Stimulated activated CD4-positive, alpha-beta T cell treated with anti-CD3 and anti-CD28 coated beads, TNF-alpha, amount 100 ng/mL, for 48 hours (primary cell): Measurements from ENCODE around the gene CBX3.
"Not testable (repeated sequence)": the region's sequence is repeated elsewhere in the genome, so short reads cannot be mapped to it uniquely, and the experiment has no call there.

Source experiments
- DNase-seq, 3 donors: peaks; one replicate each; pipeline ENCODE4 v3.0.0-alpha.2; 2020; ENCODE audit warnings: low read depth in 3 of 3

Gene CBX3

GRCh38 chr7:26201247-26202018 lies at the start of gene CBX3:
Gene CBX3 (plus strand): TSS chr7:26201745. CDS start chr7:26202999, 1,254 bp downstream.
- DNase-seq = peak; percentile 80 to 89 (median 89)

DNA sequence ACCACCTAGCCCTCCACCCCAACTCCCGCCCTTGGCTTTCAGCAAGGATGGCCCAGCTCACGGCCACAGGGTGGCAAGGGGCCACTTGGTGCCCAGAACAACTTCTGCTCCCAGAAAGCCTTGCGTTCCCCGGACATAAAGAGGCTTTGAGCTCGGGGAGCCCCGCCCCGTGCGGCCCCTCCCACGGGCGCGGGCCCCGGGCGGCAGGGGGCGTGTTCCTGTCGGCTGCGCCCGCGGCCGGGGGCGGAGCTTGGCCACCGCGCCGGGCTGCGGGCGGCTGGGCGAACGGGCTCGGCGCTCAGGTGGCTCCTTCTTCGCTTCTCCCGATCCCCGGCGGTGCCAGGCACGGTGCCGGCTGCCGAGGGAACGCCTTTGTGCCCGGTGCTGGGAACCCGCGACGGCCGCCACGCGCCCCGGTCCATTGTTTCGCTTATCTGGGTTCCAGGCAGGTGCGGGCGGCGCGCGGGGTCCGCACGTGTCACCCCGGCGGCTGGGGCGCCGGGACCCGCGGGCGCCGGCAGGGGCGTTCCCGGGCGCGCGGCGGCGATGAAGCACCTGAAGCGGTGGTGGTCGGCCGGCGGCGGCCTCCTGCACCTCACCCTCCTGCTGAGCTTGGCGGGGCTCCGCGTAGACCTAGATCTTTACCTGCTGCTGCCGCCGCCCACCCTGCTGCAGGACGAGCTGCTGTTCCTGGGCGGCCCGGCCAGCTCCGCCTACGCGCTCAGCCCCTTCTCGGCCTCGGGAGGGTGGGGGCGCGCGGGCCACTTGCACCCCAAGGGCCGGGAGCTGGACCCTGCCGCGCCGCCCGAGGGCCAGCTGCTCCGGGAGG lies 49.4 kb upstream of the CBX3 start, which contains the start of gene NFE2L3:
Gene NFE2L3 (plus strand): TSS at position 246 of the 829 bp plus-strand sequence. CDS start 301 bp downstream, at position 547.
- peak; percentile 64 to 80 (median 73) for DNase-seq

DNA sequence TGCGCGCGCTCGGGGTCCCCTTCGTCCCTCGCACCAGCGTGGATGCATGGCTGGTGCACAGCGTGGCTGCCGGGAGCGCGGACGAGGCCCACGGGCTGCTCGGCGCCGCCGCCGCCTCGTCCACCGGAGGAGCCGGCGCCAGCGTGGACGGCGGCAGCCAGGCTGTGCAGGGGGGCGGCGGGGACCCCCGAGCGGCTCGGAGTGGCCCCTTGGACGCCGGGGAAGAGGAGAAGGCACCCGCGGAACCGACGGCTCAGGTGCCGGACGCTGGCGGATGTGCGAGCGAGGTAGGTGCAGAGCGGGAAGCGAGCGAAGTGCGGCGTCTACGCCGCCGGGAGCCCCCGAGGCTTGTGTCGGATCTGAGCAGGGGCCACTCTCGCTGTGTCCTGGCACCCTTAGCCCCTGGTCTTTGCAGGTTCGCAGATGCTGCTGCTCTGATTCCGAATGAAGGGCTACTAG lies 48.7 kb upstream of the CBX3 start:
- DNase-seq = not testable (repeated sequence)

DNA sequence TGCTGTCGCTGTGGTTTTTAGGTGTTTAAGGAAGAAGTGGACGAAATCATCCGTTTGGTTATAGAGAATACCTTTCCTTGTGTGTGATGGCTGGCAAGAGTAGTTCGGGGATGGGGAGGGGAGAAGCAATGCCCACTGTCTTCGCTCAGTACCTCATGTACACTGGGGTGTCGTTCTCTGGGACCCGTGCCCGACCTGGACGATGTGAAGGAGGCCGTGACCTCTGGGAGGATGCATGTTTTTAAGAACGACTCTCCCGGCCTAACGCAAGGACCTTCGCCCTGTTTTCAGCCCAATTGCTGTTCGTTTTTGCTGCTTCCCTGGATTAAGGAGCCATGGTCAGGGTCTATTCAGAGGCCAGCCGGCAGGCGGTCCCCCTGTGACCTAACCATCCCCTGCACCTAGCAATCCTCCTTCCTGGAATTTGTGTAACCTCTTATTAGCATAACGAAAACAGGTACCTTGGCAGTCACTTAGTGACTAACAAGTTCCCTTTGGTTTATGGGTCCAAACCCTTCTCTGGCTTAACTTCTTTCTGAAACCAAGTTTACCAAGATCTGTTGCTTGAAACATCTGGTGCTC lies 48.2 kb upstream of the CBX3 start:
- DNase-seq = peak in 1 of 3 donors; percentile 28

- peak in 1 of 3 donors; percentile 25 for DNase-seq
Measured at GRCh38 chr7:26153823-26154783, 47.4 kb upstream of the CBX3 start.

GRCh38 chr7:26155531-26156375 lies 45.8 kb upstream of the CBX3 start:
- DNase-seq = no peak

- peak in 1 of 3 donors; percentile 30 for DNase-seq
Measured at GRCh38 chr7:26156451-26157420, 44.8 kb upstream of the CBX3 start.

DNA sequence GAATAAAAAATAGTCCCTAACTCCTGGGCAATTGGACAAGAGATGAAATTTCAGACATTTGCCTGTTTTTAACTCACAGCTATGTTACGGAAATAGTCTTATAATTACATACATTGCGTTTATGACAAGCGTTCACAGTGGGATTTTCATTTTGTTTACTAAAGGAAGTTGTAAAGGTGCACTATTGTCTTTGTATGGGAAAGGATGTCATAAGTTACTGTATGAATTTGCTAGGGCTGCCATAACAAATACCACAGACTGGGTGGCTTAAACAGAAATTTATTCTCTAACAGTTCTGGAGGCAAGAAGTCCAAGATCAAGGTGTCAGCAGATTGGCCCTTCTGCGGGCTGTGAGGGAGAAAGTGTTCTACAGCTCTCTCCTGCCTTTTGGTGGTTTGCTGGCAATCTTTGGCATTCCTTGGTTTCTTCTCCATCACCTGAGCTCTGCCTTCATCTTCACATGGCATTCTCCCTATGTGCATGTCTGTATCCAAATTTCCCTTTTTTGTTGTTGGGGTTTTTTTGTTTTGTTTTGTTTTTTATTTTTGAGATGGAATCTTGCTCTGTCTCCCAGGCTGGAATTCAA lies 43.9 kb upstream of the CBX3 start:
- DNase-seq = no peak

DNA sequence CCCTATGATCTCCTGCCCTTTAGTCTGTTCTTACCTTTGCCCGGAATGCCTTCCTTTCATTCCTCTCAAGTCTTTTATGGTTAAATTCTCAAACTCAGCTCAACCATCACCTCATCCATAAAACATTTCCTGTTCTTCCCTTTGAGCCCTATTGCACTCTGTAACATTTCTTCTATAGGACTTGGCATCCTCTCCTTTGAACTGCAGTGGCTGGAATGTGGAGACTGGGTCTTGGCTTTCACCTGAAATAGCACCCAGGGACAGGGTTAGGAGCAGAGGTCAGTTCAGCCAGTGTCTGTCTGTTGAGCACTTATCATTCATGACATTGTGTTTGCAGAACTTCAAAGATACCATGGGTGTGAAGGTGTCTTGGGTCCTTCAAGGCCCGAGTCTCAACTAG lies 42.3 kb upstream of the CBX3 start:
- no peak for DNase-seq

GRCh38 chr7:26160896-26161295 lies 40.6 kb upstream of the CBX3 start:
- no peak for DNase-seq

DNA sequence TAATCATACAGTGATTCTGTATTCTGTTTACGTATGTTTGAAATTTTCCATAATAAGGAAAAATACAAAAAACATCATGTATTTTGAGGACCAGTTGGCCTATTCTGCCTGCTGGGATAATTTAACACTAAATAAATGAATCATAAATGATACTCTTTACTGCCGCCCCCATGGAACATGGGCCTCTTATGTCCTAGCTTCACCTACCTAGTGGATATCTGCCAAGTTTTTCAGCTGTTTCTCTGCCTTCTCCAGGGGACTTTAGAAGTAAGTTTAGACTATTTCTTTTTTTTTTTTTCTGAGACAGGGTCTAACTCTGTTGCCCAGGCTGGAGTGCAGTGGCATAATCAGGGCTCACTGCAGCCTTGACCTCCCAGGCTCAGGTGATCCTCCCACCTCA lies 39.1 kb upstream of the CBX3 start:
- DNase-seq = no peak

DNA sequence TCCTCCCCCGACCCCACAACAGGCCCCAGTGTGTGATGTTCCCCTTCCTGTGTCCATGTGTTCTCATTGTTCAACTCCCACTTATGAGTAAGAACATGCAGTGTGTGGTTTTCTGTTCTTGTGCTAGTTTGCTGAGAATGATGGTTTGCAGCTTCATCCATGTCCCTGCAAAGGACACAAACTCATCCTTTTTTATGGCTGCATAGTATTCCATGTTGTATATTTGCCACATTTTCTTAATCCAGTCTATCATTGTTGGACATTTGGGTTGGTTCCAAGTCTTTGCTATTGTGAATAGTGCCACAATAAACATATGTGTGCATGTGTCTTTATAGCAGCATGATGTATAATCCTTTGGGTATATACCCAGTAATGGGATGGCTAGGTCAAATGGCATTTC lies 37.7 kb upstream of the CBX3 start:
- not testable (repeated sequence) for DNase-seq

DNA sequence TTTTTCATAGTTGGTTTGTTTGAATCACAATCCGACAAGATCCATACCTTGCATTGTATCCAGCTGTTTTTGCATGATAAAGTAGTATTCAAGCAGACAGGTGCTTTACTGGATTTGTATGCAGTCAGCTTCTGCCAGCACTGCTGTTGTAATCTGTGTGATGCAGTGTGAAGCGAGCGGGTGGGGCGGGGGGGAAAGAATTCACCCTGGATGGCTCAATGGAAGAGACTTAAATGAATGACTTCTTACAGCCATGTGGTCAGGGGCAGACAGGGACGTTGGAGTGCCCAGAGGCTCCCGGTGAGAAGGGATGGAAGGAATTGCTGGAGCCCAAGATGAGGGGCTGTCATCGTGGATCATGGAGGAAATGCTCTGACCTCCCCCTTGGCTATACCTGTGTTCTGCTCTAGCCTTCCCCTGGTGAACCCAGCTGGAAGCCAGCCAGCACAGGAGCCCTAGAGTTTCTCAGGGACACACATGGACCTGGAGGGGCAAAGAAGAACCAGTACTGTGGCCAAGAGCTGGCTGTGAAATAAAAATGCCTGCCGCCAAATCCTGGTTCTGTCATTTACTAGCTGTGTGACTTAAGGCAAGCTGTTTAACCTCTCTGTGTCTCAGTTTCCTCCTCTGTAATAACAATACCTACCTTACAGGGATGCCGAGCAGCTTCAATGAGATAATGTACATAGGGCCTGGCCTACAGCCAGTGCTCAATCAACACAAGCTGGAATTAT lies 35.4 kb upstream of the CBX3 start:
- DNase-seq = no peak

DNA sequence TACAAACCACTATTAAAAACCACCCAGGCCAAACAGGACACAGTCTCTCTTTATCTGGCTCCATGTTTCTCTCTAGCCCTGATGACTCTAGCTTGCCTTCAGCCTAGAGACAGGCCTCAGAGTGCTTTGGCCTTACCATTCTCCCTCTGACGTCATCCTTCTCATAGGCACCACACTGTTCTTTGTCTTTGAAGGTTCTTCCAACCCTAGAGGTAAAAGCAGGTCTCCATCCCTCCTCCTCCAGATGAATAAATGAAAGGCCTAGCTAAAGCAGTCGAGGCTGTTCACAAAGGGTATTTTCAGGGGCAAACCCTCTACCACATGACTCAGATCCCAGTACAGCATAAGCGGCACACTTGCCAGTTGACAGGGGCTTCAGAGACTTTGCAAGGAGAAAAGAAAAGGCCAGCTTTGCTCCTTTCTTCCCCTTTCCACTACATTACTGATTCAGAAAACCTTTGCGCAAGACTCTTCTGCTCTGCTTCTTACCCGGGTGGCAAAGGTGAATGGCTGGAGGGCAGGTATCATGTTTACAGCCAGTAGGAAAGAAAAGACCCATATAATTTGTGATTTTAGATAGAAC lies 34.8 kb upstream of the CBX3 start:
- no peak for DNase-seq

DNA sequence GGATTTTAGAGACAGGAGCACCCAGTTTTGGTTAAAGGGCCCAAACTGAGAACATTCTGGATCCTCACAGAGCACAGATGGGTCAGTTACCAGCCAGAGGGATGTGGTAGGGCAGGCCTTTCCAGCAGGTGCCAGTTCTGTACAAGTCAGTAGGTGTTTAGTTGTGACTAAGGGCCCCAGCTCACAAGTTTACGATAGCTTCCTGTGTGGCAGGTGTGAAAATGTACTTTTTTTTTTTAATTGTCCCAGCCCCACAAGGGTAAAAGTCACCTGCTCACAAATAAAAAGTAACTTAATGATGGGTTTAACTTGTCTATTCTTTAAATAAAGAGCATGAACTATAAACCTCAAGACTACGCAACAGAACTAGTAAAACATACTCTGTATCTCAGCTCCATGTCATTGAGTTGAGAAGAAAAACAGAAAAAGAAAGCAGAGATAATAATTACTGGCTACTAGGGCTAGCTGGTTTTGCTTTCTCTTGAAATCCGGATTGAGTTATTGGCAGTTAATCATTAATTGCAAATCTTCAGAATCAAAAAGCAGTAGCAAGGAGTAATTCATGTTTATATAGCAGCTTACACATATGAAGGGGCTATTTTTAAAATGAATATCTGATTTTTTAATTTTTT lies 34.1 kb upstream of the CBX3 start:
- DNase-seq = no peak

DNA sequence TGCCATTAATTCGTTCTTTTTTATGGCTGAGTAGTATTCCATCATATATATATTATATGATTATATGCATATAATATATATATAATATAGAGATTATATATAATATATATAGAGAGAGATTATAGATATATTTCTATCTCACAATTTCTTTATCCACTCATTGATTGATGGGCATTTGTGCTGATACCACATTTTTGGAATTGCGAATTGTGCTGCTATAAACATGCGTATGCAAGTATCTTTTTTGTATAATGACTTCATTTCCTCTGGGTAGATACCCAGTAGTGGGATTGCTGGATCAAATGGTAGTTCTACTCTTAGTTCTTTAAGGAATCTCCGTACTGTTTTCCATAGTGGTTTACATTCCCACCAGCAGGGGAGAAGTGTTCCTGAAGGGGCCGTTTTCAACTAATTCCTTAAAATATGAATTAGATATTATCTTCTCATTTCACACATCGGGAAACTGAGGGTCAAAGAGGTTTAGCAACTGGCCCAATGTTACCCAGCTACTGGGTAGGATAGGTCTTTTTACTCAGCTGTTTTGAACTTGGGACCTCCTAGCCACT lies 33.0 kb upstream of the CBX3 start:
- no peak for DNase-seq

DNA sequence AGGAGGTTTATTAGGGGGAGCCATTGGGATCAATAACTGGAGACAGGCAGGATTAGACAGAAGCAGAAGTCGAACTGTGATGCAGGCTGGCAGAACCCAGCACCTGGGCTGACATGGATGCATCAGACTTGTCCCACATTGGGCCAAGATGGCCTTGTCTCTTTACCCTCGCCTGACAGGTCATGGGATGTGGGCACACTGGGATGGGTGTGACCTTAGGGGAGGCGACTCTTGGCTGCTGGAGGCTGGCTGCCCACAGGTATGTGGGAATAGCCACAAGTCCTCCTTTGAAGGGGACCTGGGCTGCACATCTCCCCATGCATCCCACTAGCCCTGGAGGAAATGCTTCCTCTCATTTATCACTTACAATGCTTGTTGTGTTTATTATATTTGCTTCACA lies 32.3 kb upstream of the CBX3 start:
- DNase-seq = no peak
